Calu3 (cell line): ENCODE measurements around the gene SLC12A4. TPM values are rescaled to one million over a fixed set of nuclear protein-coding genes. Genes with fewer than 3 reads are reported as not detected.

Experiments used
- BruUV-seq: library from RNA; stranded (reverse); fragments of 400-500 nt; replicated peaks from 2 replicates; lab custom pipeline; 2021; lab: Mats Ljungman, UMichigan
- CTCF ChIA-PET: fragments of 300-600 bp; sonication (Branson Sonifier 250); formaldehyde crosslinking; loops from one replicate; lab custom pipeline; 2022; ENCODE audit warnings: antibody characterized with exemption; lab: Charles Lee
- DNase-seq: peaks from one replicate; pipeline ENCODE4 v3.0.0; 2022
- H3K27ac Mint-ChIP-seq: one replicate; pipeline ENCODE4 v1.8.0; 2022; ENCODE audit warnings: mixed read lengths; ENCODE audit not compliant: unreplicated experiment
- H3K27me3 Mint-ChIP-seq: one replicate; pipeline ENCODE4 v1.8.0; 2022; ENCODE audit warnings: mixed read lengths; ENCODE audit not compliant: unreplicated experiment
- H3K36me3 Mint-ChIP-seq: one replicate; pipeline ENCODE4 v1.8.0; 2022; ENCODE audit warnings: mild to moderate bottlenecking, moderate library complexity, mixed read lengths; ENCODE audit not compliant: insufficient read depth, unreplicated experiment
- H3K4me1 Mint-ChIP-seq: one replicate; pipeline ENCODE4 v1.8.0; 2022; ENCODE audit warnings: mild to moderate bottlenecking, low read depth, mixed read lengths; ENCODE audit not compliant: unreplicated experiment
- H3K4me3 Mint-ChIP-seq: one replicate; pipeline ENCODE4 v1.8.0; 2022; ENCODE audit warnings: mild to moderate bottlenecking, low read depth, moderate library complexity, mixed read lengths; ENCODE audit not compliant: unreplicated experiment
- H3K9me3 Mint-ChIP-seq: one replicate; pipeline ENCODE4 v1.8.0; 2022; ENCODE audit warnings: low read depth, mixed read lengths; ENCODE audit not compliant: unreplicated experiment
- CTCF ChIP-seq: fragments of 200-600 bp; IDR thresholded peaks from one replicate; pipeline ENCODE4 v1.8.0; 2022; ENCODE audit warnings: antibody characterized with exemption; ENCODE audit not compliant: unreplicated experiment
- intact Hi-C: fragments of 100-400 bp; cut with micrococcal nuclease; formaldehyde crosslinking; loops from one replicate; pipeline ENCODE4 v1.10.0; 2022; ENCODE audit not compliant: unreplicated experiment
- total RNA-seq: library from RNA; stranded (reverse); gene quantifications from 2 replicates; pipeline ENCODE4 v1.2.3, GENCODE V29; 2022

SLC12A4 gene
- total RNA-seq, 1 experiment from 2014 or later, result 38.0 TPM

- H3K4me1 Mint-ChIP-seq, result peaks cover 9% of the 10 kb centered on the region
- no peaks in the 10 kb centered on the region for H3K9me3 Mint-ChIP-seq
- intact Hi-C loops, result no loop called here
- CTCF ChIA-PET, result interaction anchor here (1.1 kb wide), 1 partner anchor 8 kb away, joined by 4 read pairs; no protein-coding TSS in a partner anchor
- H3K27me3 Mint-ChIP-seq, result no peaks in the 10 kb centered on the region
- peaks cover 59% of the 10 kb centered on the region for H3K36me3 Mint-ChIP-seq
- peak overlapping the region; percentile 56 for H3K27ac Mint-ChIP-seq
- DNase-seq, result no peak
- BruUV-seq, result no TSS peak
- no peak for TF ChIP-seq CTCF
- no peak overlapping the region for H3K4me3 Mint-ChIP-seq
These were observed 18.8 kb downstream of the SLC12A4 start for GRCh38 chr16:67949645-67950044.

- intact Hi-C loops, result no loop called here
- H3K9me3 Mint-ChIP-seq, result no peaks in the 10 kb centered on the region
- peak overlapping the region; percentile 56 for H3K27ac Mint-ChIP-seq
- no peaks in the 10 kb centered on the region for H3K27me3 Mint-ChIP-seq
- peaks cover 63% of the 10 kb centered on the region for H3K36me3 Mint-ChIP-seq
- BruUV-seq, result no TSS peak
- TF ChIP-seq CTCF, result no peak
- H3K4me3 Mint-ChIP-seq, result peak overlapping the region; percentile 33
- DNase-seq, result no peak
- peaks cover 9% of the 10 kb centered on the region for H3K4me1 Mint-ChIP-seq
- CTCF ChIA-PET, result no interaction called here
These were observed 20.4 kb downstream of the SLC12A4 start for GRCh38 chr16:67948015-67948414.

GRCh38 chr16:67946966-67947558 is 21.4 kb downstream of the SLC12A4 start:
- DNase-seq, result no peak
- no TSS peak for BruUV-seq
- no peaks in the 10 kb centered on the region for H3K9me3 Mint-ChIP-seq
- TF ChIP-seq CTCF, result no peak
- H3K4me3 Mint-ChIP-seq, result no peak overlapping the region
- H3K4me1 Mint-ChIP-seq, result peaks cover 9% of the 10 kb centered on the region
- CTCF ChIA-PET, result no interaction called here
- H3K36me3 Mint-ChIP-seq, result peaks cover 67% of the 10 kb centered on the region
- H3K27me3 Mint-ChIP-seq, result no peaks in the 10 kb centered on the region
- H3K27ac Mint-ChIP-seq, result no peak overlapping the region
- intact Hi-C loops, result no loop called here

- TF ChIP-seq CTCF, result no peak
- intact Hi-C loops, result no loop called here
- Mint-ChIP-seq H3K27me3 (no peaks in the 10 kb centered on the region), H3K4me3 (no peak overlapping the region), H3K36me3 (peaks cover 68% of the 10 kb centered on the region), H3K9me3 (no peaks in the 10 kb centered on the region), H3K27ac (peak overlapping the region; percentile 21), H3K4me1 (peaks cover 9% of the 10 kb centered on the region)
- no peak for DNase-seq
- BruUV-seq, result no TSS peak
- CTCF ChIA-PET, result no interaction called here
These were observed 22.3 kb downstream of the SLC12A4 start for GRCh38 chr16:67946128-67946569.
